Activated T-cell treated with anti-CD3 and anti-CD28 coated beads, Interleukin-2, amount 50 U/mL, for 4 hours (primary cell): ENCODE results near the gene GRID1. TPM values are rescaled to one million over a fixed set of nuclear protein-coding genes. Genes with fewer than 3 reads are reported as not detected.

Experiments
- ATAC-seq, 2 donors: fragments of 200-7000 bp; cut with Tn5 transposase; one replicate each; pipeline ENCODE4 v1.10.0; 2021
- DNase-seq: peaks from one replicate; pipeline ENCODE4 v3.0.0-alpha.2; 2020
- H3K27me3 Mint-ChIP-seq: one replicate; pipeline ENCODE4 v1.8.0; 2021; ENCODE audit warnings: low read depth, mixed read lengths
- H3K36me3 Mint-ChIP-seq: one replicate; pipeline ENCODE4 v1.8.0; 2022; ENCODE audit warnings: mixed read lengths; ENCODE audit not compliant: insufficient read depth
- H3K4me1 Mint-ChIP-seq: one replicate; pipeline ENCODE4 v1.8.0; 2021; ENCODE audit warnings: low read depth, mixed read lengths
- H3K4me3 Mint-ChIP-seq: one replicate; pipeline ENCODE4 v1.8.0; 2021; ENCODE audit warnings: mild to moderate bottlenecking, moderate library complexity, mixed read lengths
- H3K9me3 Mint-ChIP-seq: one replicate; pipeline ENCODE4 v1.8.0; 2021; ENCODE audit warnings: mixed read lengths
- total RNA-seq, 3 donors: library from RNA; stranded (reverse); gene quantifications; one replicate each; pipeline ENCODE4 v1.2.1, GENCODE V29; 2021

GRID1 gene
- total RNA-seq, 3 donors from 2014 or later = not detected

GRCh38 chr10:86316274-86316835 is 50.2 kb downstream of the GRID1 start:
- Mint-ChIP-seq H3K36me3 (no peaks in the 10 kb centered on the region), H3K4me3 (no peak overlapping the region), H3K27me3 (peaks cover 16% of the 10 kb centered on the region), H3K9me3 (no peaks in the 10 kb centered on the region), H3K4me1 (no peaks in the 10 kb centered on the region)
- ATAC-seq = peak in 1 of 2 donors; percentile 14
- no peak for DNase-seq

- Mint-ChIP-seq H3K36me3 (no peaks in the 10 kb centered on the region), H3K9me3 (no peaks in the 10 kb centered on the region), H3K4me3 (no peak overlapping the region), H3K4me1 (no peaks in the 10 kb centered on the region), H3K27me3 (peaks cover 16% of the 10 kb centered on the region)
- DNase-seq (no peak), ATAC-seq (no peak)
These were observed 51.0 kb downstream of the GRID1 start for GRCh38 chr10:86315549-86315942.

- H3K4me1 Mint-ChIP-seq = no peaks in the 10 kb centered on the region
- H3K4me3 Mint-ChIP-seq = no peak overlapping the region
- peaks cover 10% of the 10 kb centered on the region for H3K27me3 Mint-ChIP-seq
- H3K36me3 Mint-ChIP-seq = no peaks in the 10 kb centered on the region
- H3K9me3 Mint-ChIP-seq = no peaks in the 10 kb centered on the region
- DNase-seq = no peak
- no peak for ATAC-seq
These were observed 51.7 kb downstream of the GRID1 start for GRCh38 chr10:86314616-86315548.

GRCh38 chr10:86313621-86314041 is 53.0 kb downstream of the GRID1 start:
- ATAC-seq (no peak), DNase-seq (no peak)
- no peak overlapping the region for H3K4me3 Mint-ChIP-seq
- no peaks in the 10 kb centered on the region for H3K36me3 Mint-ChIP-seq
- no peaks in the 10 kb centered on the region for H3K9me3 Mint-ChIP-seq
- H3K4me1 Mint-ChIP-seq = no peaks in the 10 kb centered on the region
- H3K27me3 Mint-ChIP-seq = peaks cover 4% of the 10 kb centered on the region

GRCh38 chr10:86312701-86313270 is 53.8 kb downstream of the GRID1 start:
- DNase-seq = no peak
- no peak overlapping the region for H3K4me3 Mint-ChIP-seq
- H3K27me3 Mint-ChIP-seq = peaks cover 3% of the 10 kb centered on the region
- H3K36me3 Mint-ChIP-seq = no peaks in the 10 kb centered on the region
- ATAC-seq = no peak
- no peaks in the 10 kb centered on the region for H3K4me1 Mint-ChIP-seq
- no peaks in the 10 kb centered on the region for H3K9me3 Mint-ChIP-seq

- H3K9me3 Mint-ChIP-seq = no peaks in the 10 kb centered on the region
These were observed 54.7 kb downstream of the GRID1 start for GRCh38 chr10:86311906-86312305.

GRCh38 chr10:86311190-86311589 is 55.4 kb downstream of the GRID1 start:
- no peak for ATAC-seq
- H3K36me3 Mint-ChIP-seq = no peaks in the 10 kb centered on the region
- H3K4me1 Mint-ChIP-seq = no peaks in the 10 kb centered on the region
- H3K27me3 Mint-ChIP-seq = peaks cover 3% of the 10 kb centered on the region
- H3K4me3 Mint-ChIP-seq = no peak overlapping the region
- DNase-seq = no peak
- no peaks in the 10 kb centered on the region for H3K9me3 Mint-ChIP-seq

More at GRCh38 chr10:86311906-86312305, 54.7 kb downstream of the GRID1 start:
- Mint-ChIP-seq H3K4me3 (no peak overlapping the region), H3K36me3 (no peaks in the 10 kb centered on the region), H3K4me1 (no peaks in the 10 kb centered on the region), H3K27me3 (peaks cover 3% of the 10 kb centered on the region)
- ATAC-seq (no peak), DNase-seq (no peak)

- ATAC-seq = no peak
- Mint-ChIP-seq H3K9me3 (no peaks in the 10 kb centered on the region), H3K36me3 (no peaks in the 10 kb centered on the region), H3K27me3 (peaks cover 3% of the 10 kb centered on the region), H3K4me1 (no peaks in the 10 kb centered on the region), H3K4me3 (no peak overlapping the region)
- no peak for DNase-seq
These were observed 55.9 kb downstream of the GRID1 start for GRCh38 chr10:86310702-86311101.

GRCh38 chr10:86310291-86310690 is 56.3 kb downstream of the GRID1 start:
- Mint-ChIP-seq H3K4me1 (no peaks in the 10 kb centered on the region), H3K4me3 (no peak overlapping the region), H3K9me3 (no peaks in the 10 kb centered on the region), H3K36me3 (no peaks in the 10 kb centered on the region), H3K27me3 (peaks cover 4% of the 10 kb centered on the region)
- ATAC-seq (no peak), DNase-seq (no peak)

- no peak overlapping the region for H3K4me3 Mint-ChIP-seq
- no peaks in the 10 kb centered on the region for H3K9me3 Mint-ChIP-seq
- no peaks in the 10 kb centered on the region for H3K4me1 Mint-ChIP-seq
- ATAC-seq = no peak
- no peaks in the 10 kb centered on the region for H3K36me3 Mint-ChIP-seq
- DNase-seq = no peak
- peaks cover 5% of the 10 kb centered on the region for H3K27me3 Mint-ChIP-seq
These were observed 58.5 kb downstream of the GRID1 start for GRCh38 chr10:86308056-86308455.

GRCh38 chr10:86306628-86307278 is 59.8 kb downstream of the GRID1 start:
- Mint-ChIP-seq H3K27me3 (peaks cover 8% of the 10 kb centered on the region), H3K9me3 (no peaks in the 10 kb centered on the region), H3K4me3 (no peak overlapping the region), H3K36me3 (no peaks in the 10 kb centered on the region), H3K4me1 (no peaks in the 10 kb centered on the region)
- DNase-seq (no peak), ATAC-seq (no peak)

- no peak for ATAC-seq
- Mint-ChIP-seq H3K4me1 (no peaks in the 10 kb centered on the region), H3K4me3 (no peak overlapping the region), H3K27me3 (peaks cover 8% of the 10 kb centered on the region), H3K36me3 (no peaks in the 10 kb centered on the region), H3K9me3 (no peaks in the 10 kb centered on the region)
- no peak for DNase-seq
These were observed 61.1 kb downstream of the GRID1 start for GRCh38 chr10:86305521-86305920.

GRCh38 chr10:86304436-86304835 is 62.2 kb downstream of the GRID1 start:
- Mint-ChIP-seq H3K4me1 (no peaks in the 10 kb centered on the region), H3K4me3 (no peak overlapping the region), H3K36me3 (no peaks in the 10 kb centered on the region), H3K27me3 (peaks cover 8% of the 10 kb centered on the region), H3K9me3 (no peaks in the 10 kb centered on the region)
- DNase-seq (no peak), ATAC-seq (no peak)

- Mint-ChIP-seq H3K36me3 (no peaks in the 10 kb centered on the region), H3K9me3 (no peaks in the 10 kb centered on the region), H3K27me3 (peaks cover 8% of the 10 kb centered on the region), H3K4me1 (no peaks in the 10 kb centered on the region), H3K4me3 (no peak overlapping the region)
- no peak for DNase-seq
- ATAC-seq = no peak
These were observed 63.0 kb downstream of the GRID1 start for GRCh38 chr10:86303626-86304025.
